ENCODE results near the gene HOXA11. TPM values are rescaled to one million over a fixed set of nuclear protein-coding genes. Genes with fewer than 3 reads are reported as not detected.

HOXA11 gene
- total RNA-seq, 1 experiment from 2014 or later: not detected

GRCh38 chr7:27174874-27175625, 10.0 kb downstream of the HOXA11 start (continued):
- TF ChIP-seq E2F5 (CRISPR knock-in tag; IDR thresholded peaks at IDR 0.05) (no peak), GABPB1 (CRISPR knock-in tag; IDR thresholded peaks at IDR 0.05) (no peak), GTF2I (CRISPR knock-in tag; conservative IDR thresholded peaks at IDR 0.05) (no peak), CREB1 (CRISPR knock-in tag; IDR thresholded peaks at IDR 0.05) (no peak), CBFB (CRISPR knock-in tag; IDR thresholded peaks at IDR 0.05; ENCODE audit: low read depth) (no peak), CREM (CRISPR knock-in tag; IDR thresholded peaks at IDR 0.05) (no peak), FOXJ3 (CRISPR knock-in tag; IDR thresholded peaks at IDR 0.05; ENCODE audit: borderline replicate concordance) (no peak)
- TF ChIP-seq, protein P1, sequence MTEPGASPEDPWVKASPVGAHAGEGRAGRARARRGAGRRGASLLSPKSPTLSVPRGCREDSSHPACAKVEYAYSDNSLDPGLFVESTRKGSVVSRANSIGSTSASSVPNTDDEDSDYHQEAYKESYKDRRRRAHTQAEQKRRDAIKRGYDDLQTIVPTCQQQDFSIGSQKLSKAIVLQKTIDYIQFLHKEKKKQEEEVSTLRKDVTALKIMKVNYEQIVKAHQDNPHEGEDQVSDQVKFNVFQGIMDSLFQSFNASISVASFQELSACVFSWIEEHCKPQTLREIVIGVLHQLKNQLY (CRISPR knock-in tag; IDR thresholded peaks at IDR 0.05): no peak

DNA sequence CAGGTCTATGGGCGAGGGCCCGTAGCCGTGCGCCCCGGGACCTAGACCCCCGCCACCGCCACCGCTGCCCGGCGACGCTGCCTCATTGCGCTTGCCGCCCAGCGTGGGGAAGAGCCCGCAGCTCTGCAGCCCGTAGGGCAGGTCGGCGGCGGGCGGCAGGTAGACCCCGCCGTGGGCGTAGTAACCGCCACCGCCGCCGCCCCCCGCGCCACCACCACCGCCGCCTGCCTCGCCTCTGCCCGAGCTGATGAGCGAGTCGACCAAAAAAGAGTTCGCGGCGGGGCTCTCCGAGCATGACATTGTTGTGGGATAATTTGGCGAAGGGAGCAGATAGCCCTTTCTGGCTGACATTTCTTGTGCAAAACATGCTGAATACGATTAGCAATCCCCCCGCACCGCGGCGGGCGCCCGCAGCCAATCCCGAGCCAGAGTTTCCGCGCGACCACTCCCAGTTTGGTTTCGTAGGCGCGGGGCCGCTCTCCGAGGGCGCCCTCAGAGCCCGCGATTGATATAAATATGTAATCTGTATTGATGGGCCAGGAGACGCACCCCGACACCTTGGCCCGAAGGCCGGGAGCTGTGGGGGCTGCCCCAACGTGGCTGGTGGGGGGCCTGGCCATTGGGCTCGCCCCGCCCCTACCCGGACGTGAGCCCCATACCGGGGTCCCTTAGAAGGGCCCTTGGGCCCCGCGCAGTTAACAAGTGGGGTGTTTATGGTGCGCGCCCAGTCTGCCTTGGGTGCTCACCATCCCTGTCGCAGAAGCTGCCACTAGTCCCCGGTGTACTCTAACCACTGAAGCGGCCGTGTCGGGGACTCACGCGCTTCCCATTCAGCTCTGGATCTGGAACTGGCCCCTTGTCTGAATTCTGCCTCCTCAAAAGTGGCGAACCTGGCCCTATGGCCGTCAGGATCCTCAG, 10.8 kb downstream of the HOXA11 start, which contains the start of gene HOXA10:
TSS of gene HOXA10 (minus strand) at position 365 of the 918 bp plus-strand sequence. CDS start at position 351, 14 bp downstream.
- H3K4me1 Mint-ChIP-seq: peaks cover 20% of the 10 kb centered on the region
- ChIA-PET CTCF (interaction anchor here (1.0 to 1.6 kb wide), 4 partner anchors 13 to 76 kb away, joined by 3 to 5 read pairs (median 4); no protein-coding TSS in a partner anchor), POLR2A (no interaction called here)
- ATAC-seq (no peak), DNase-seq (ENCODE audit: low spot score) (no peak)
- H3K27me3 Mint-ChIP-seq (ENCODE audit: low read depth): peaks cover 99% of the 10 kb centered on the region
- no peak within 1 kb of the TSS for H3K27ac Mint-ChIP-seq
- 0 out of 2 replicates have a peak, but pooled peaks cover 2% of the 10 kb centered on the region for H3K36me3 Mint-ChIP-seq
- H3K4me3 Mint-ChIP-seq: peak within 1 kb of the TSS; percentile 50; the same call in 1 of the 2 replicates
- H3K9me3 Mint-ChIP-seq: no peaks in the 10 kb centered on the region
- TF ChIP-seq NR3C1 (CRISPR knock-in tag; conservative IDR thresholded peaks at IDR 0.05; ENCODE audit: low read depth) (no peak), AFF4 (CRISPR knock-in tag; IDR thresholded peaks at IDR 0.05; ENCODE audit: borderline replicate concordance) (no peak), FOXK1 (CRISPR knock-in tag; IDR thresholded peaks at IDR 0.05) (no peak), ZNF396 (CRISPR knock-in tag; IDR thresholded peaks at IDR 0.05; ENCODE audit: borderline replicate concordance) (no peak), TEAD1 (CRISPR knock-in tag; IDR thresholded peaks at IDR 0.05) (no peak), PRRX2 (CRISPR knock-in tag; IDR thresholded peaks at IDR 0.05) (no peak), HMGXB4 (CRISPR knock-in tag; IDR thresholded peaks at IDR 0.05) (no peak)
- TF ChIP-seq, protein P2, sequence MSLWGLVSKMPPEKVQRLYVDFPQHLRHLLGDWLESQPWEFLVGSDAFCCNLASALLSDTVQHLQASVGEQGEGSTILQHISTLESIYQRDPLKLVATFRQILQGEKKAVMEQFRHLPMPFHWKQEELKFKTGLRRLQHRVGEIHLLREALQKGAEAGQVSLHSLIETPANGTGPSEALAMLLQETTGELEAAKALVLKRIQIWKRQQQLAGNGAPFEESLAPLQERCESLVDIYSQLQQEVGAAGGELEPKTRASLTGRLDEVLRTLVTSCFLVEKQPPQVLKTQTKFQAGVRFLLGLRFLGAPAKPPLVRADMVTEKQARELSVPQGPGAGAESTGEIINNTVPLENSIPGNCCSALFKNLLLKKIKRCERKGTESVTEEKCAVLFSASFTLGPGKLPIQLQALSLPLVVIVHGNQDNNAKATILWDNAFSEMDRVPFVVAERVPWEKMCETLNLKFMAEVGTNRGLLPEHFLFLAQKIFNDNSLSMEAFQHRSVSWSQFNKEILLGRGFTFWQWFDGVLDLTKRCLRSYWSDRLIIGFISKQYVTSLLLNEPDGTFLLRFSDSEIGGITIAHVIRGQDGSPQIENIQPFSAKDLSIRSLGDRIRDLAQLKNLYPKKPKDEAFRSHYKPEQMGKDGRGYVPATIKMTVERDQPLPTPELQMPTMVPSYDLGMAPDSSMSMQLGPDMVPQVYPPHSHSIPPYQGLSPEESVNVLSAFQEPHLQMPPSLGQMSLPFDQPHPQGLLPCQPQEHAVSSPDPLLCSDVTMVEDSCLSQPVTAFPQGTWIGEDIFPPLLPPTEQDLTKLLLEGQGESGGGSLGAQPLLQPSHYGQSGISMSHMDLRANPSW (CRISPR knock-in tag; conservative IDR thresholded peaks at IDR 0.05; ENCODE audit: low read depth): no peak
- TF ChIP-seq, protein P3, sequence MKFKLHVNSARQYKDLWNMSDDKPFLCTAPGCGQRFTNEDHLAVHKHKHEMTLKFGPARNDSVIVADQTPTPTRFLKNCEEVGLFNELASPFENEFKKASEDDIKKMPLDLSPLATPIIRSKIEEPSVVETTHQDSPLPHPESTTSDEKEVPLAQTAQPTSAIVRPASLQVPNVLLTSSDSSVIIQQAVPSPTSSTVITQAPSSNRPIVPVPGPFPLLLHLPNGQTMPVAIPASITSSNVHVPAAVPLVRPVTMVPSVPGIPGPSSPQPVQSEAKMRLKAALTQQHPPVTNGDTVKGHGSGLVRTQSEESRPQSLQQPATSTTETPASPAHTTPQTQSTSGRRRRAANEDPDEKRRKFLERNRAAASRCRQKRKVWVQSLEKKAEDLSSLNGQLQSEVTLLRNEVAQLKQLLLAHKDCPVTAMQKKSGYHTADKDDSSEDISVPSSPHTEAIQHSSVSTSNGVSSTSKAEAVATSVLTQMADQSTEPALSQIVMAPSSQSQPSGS (CRISPR knock-in tag; IDR thresholded peaks at IDR 0.05; ENCODE audit: borderline replicate concordance, low read depth): no peak
- TF ChIP-seq, protein P4, sequence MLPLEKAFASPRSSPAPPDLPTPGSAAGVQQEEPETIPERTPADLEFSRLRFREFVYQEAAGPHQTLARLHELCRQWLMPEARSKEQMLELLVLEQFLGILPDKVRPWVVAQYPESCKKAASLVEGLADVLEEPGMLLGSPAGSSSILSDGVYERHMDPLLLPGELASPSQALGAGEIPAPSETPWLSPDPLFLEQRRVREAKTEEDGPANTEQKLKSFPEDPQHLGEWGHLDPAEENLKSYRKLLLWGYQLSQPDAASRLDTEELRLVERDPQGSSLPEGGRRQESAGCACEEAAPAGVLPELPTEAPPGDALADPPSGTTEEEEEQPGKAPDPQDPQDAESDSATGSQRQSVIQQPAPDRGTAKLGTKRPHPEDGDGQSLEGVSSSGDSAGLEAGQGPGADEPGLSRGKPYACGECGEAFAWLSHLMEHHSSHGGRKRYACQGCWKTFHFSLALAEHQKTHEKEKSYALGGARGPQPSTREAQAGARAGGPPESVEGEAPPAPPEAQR (CRISPR knock-in tag; IDR thresholded peaks at IDR 0.05): no peak
- TF ChIP-seq, protein P5, sequence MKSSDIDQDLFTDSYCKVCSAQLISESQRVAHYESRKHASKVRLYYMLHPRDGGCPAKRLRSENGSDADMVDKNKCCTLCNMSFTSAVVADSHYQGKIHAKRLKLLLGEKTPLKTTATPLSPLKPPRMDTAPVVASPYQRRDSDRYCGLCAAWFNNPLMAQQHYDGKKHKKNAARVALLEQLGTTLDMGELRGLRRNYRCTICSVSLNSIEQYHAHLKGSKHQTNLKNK (CRISPR knock-in tag; IDR thresholded peaks at IDR 0.05): no peak

Data from WTC11 (cell line).